ENCODE data around the gene ENPP3.

ENPP3 gene

DNA sequence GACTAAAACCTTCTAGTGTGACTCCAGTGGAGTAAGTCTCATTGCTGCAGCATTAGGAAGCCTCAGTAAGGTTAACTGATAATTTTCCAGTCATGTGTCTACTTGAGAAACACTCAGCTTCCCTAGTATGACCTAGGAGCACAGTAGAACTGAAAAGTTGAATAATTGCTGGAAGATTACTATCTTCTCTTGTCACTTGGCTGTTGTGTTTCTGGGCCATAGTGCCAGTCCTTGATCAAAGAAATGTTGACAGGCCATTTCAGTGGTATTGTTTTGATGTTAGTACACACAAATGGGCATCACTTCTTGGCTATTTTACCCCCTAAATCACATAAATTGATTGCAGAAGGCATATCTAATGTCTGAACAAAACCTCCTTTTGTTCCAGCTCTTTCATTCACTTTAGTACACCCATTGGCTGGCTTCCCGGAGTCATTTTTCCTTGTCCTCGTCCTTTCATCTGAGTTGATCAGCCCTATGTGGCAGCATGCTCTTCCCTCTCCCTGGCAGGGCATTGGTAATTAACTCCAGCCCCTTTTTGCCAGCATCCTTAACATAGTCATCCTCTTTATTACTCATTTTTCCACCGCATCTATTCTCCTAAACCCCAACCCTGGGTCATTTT lies 6.0 kb downstream of the ENPP3 start:
- no peak for DNase-seq

- no peak for DNase-seq
These were observed 6.9 kb downstream of the ENPP3 start for GRCh38 chr6:131643855-131644460.

DNA sequence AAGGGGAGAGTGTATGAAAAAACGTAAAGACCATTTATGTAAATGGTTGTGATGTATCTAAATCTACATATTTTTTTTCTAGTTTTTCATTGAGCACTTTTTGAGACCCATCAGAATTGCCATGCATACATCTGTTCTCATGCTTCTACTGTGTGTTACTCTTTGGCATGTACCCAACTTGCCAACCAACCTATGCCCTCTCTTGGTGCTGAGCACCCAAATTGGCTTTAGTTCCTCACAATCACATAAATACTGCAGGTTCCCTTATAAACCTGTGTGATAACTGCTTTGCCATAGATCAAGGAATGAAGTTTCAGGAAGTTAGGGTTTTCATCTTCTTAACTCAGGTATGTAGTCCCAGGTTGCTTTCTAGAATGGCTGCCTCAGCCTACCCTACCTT lies 7.8 kb downstream of the ENPP3 start:
- no peak for DNase-seq

GRCh38 chr6:131645846-131646245 lies 8.7 kb downstream of the ENPP3 start:
- DNase-seq: no peak

- no peak for DNase-seq
These were observed 9.2 kb downstream of the ENPP3 start for GRCh38 chr6:131646249-131646670.

DNA sequence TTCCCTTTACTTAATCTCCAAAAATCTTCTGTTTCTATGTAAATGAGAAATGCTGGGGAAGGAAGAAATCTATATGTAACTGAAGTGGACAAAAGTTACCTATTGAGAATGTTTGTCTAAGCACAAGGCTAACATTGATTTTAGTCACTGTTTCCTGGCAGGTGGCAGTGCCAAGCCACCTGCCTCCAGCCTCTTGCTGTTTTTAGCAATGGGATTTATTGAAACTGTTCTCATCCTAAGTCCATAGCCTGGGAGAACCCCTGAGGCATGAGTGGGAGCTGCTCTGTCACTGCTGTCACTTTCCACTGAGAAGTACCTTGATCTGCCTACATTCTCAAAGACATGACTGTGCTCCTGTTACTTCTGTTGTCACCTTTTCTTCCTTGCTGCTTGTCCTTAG lies 14.7 kb downstream of the ENPP3 start:
- no peak for DNase-seq

DNA sequence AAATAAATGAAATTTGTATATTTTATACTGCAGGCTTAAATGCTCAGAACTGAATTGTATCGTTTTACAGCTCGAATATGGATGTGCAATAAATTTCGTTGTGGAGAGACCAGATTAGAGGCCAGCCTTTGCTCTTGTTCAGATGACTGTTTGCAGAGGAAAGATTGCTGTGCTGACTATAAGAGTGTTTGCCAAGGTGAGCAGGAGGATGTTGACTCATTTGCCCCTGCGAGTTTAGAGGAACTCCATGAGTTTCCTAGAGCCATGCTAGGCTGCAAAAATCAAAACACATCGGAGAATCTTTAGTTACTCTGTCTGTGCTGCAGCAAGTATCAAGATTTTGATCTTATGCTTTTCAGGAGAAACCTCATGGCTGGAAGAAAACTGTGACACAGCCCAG lies 15.4 kb downstream of the ENPP3 start:
- DNase-seq: no peak

GRCh38 chr6:131654326-131654725 lies 17.2 kb downstream of the ENPP3 start:
- no peak for DNase-seq

DNA sequence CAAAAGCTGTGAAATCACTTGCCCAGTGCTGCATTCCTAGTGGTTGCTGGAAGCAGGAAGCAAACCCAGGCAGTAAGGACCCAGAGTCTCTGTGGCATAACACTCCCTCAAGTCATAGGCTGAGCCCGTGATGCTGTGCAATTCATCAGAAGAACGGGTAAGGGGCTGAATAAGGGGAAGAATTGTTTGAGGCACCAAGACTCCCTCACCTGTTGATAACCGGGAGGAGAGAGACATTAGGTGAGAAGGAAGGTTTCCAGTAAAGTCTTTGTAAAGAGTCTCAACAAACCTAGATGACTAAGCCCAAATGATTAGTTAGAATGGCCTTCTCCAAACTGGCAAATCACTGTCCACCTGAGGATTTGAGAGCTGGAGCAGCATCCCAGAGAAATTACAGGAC lies 18.3 kb downstream of the ENPP3 start:
- no peak for DNase-seq

- no peak for DNase-seq
These were observed 18.8 kb downstream of the ENPP3 start for GRCh38 chr6:131655951-131656350.

DNA sequence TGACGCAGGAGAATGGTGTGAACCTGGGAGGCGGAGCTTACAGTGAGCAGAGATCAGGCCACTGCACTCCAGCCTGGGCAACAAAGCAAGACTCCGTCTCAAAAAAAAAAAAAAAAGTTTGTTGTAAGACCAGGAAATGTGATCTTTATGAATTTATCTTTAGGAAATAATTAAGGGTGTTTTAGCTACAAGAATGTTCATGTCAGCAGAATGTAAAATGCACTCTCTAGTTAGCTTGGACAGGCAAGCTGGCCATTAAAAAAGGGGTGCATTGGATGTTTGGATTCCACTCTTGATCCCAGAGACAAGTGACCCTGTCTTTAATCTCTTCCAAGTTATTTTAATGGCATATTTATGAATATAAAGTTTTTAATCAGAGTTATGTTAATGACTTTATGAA lies 19.6 kb downstream of the ENPP3 start:
- no peak for DNase-seq

- DNase-seq: no peak
These were observed 20.1 kb downstream of the ENPP3 start for GRCh38 chr6:131657222-131657621.

- no peak for DNase-seq
These were observed 20.6 kb downstream of the ENPP3 start for GRCh38 chr6:131657630-131658111.

- no peak for DNase-seq
These were observed 21.2 kb downstream of the ENPP3 start for GRCh38 chr6:131658287-131658686.

GRCh38 chr6:131660195-131660594 lies 23.1 kb downstream of the ENPP3 start:
- DNase-seq: peak; percentile 14

GRCh38 chr6:131663578-131664165 lies 26.6 kb downstream of the ENPP3 start:
- DNase-seq: no peak

DNA sequence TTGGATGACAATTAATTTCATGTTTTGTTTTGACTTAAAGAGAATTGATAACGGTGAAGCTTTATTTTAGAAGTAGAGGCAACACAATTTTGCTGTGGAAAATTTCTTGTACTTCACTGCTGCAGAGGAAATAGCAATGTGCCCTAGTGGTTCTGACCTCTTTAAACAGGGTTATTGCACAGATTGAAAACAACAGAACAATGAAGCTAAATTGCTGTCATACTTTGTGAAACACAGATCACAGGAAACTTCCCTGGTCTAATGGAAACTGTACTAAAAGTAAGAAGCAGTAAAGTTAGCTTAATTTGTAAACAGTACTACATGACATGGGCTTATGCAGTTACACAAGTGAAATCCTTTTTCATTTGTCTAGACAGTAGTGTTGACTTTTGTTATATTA lies 32.8 kb downstream of the ENPP3 start:
- DNase-seq: no peak

GRCh38 chr6:131673184-131673583 lies 36.1 kb downstream of the ENPP3 start:
- DNase-seq: no peak

DNA sequence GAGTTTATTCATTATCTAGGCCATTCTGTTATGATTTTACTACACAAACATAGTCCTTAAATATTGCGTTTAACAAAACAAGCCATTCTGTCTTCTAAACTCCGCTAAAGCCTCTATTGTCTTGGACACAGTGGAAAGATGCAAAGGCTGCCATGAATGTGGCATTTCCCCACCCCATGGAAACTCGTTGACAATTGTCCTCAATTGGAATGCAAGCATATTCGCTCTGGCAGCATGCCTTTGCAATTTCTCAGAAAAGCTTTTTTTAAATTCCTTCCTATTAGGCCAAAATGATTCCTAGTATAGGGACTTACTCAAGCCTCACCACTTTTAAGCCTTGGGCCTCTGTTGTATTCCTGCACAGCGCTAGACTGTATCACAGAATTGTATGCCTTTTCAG lies 41.3 kb downstream of the ENPP3 start:
- DNase-seq: no peak

DNA sequence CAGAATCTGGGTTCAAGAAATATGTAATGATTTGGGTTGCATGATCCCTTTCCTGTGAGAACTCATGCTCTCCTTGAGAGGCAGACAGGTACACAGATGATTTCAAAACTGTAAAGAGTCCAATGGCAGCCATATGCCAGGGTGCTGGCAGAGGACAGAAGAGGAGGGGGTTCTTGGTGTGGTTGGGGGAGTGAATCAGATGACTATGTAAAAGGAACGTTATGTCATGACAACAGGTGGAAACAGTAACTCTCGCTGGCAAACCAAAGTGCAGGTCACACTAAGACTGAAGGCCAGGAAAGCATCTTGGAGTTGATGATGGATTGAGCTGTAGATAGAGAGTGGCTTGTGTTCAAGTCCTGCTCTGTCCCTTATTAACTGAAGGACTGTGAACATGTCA lies 43.8 kb downstream of the ENPP3 start:
- no peak for DNase-seq

- no peak for DNase-seq
These were observed 44.5 kb downstream of the ENPP3 start for GRCh38 chr6:131681585-131681984.

DNA sequence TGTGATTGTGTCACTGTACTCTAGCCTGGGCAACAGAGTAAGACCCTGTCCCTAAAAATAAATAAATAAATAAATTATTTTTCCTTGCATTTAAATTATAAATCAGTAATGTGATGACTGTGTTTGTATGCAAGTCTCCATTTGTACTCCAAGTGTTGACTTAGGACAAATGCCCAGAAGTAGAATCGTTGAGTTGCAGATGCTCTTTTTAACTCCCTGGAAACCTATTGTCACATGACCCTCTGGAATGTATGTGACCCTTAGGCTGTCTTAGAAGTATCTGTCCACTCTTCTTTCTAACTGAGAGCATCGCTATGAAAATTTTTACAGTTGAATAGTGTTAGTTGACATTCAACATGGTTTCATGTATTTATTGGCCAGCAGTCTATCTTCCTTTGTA lies 45.3 kb downstream of the ENPP3 start:
- DNase-seq: no peak

- DNase-seq: peak; percentile 55
These were observed 46.4 kb downstream of the ENPP3 start for GRCh38 chr6:131683479-131683878.

- DNase-seq: peak; percentile 73
These were observed 48.2 kb downstream of the ENPP3 start for GRCh38 chr6:131685266-131685780.

Measured in activated CD4-positive, alpha-beta T cell treated with anti-CD3 and anti-CD28 coated beads, Interleukin-2, Interleukin-6, amounts not matched to agents 100 ng/mL and 50 ng/mL, durations not matched to agents 16 hours and 8 hours (primary cell).